OCI-LY1 (cell line): ENCODE results near the gene NFIX.

Source experiments
- CTCF ChIP-seq: fragments of 200-600 bp; sonication (generic), shearing (Covaris generic); IDR thresholded peaks from 2 replicates; pipeline ENCODE4 v1.5.1; 2017; ENCODE audit warnings: mild to moderate bottlenecking, antibody characterized with exemption, low read length, moderate library complexity, mixed read lengths
- EZH2 ChIP-seq: fragments of 200-600 bp; sonication (generic), shearing (Covaris generic); IDR thresholded peaks from 2 replicates; pipeline ENCODE4 v1.8.0; 2017; ENCODE audit warnings: borderline replicate concordance, mixed run types, mild to moderate bottlenecking, antibody characterized with exemption, low read length, moderate library complexity, mixed read lengths

- TF ChIP-seq CTCF (no peak), EZH2 (no peak)
Observed at GRCh38 chr19:13146763-13147563, 151.7 kb downstream of the NFIX start.
